EL (cell line): ENCODE results near the gene KIR2DL4.
A peak's percentile ranks its signal among the peaks of the same experiment; 100 is the strongest.
"Not testable (repeated sequence)": the region's sequence is repeated elsewhere in the genome, so short reads cannot be mapped to it uniquely, and the experiment has no call there.

Source experiments
- DNase-seq: peaks from one replicate; pipeline ENCODE4 v3.0.0-alpha.2; 2016

The KIR2DL4 gene

DNA sequence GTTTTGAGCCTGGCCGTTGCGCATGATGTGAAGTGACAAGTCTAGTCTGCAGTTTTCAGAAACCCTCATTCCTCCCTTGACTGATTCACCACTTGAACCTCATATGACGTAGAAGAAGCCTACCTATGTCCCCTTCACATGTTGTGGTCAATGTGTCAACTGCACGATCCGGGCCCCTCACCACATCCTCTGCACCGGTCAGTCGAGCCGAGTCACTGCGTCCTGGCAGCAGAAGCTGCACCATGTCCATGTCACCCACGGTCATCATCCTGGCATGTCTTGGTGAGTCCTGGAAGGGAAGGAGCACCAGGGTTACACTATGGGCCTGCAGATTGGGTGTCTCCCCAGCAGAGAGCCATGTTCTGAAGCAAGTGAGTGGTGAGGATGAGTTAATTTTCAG lies at the start of gene KIR2DL4:
Gene KIR2DL4 (plus strand): TSS at position 201 of the 400 bp plus-strand sequence. CDS start 42 bp downstream, at position 243.
- DNase-seq = no peak

DNA sequence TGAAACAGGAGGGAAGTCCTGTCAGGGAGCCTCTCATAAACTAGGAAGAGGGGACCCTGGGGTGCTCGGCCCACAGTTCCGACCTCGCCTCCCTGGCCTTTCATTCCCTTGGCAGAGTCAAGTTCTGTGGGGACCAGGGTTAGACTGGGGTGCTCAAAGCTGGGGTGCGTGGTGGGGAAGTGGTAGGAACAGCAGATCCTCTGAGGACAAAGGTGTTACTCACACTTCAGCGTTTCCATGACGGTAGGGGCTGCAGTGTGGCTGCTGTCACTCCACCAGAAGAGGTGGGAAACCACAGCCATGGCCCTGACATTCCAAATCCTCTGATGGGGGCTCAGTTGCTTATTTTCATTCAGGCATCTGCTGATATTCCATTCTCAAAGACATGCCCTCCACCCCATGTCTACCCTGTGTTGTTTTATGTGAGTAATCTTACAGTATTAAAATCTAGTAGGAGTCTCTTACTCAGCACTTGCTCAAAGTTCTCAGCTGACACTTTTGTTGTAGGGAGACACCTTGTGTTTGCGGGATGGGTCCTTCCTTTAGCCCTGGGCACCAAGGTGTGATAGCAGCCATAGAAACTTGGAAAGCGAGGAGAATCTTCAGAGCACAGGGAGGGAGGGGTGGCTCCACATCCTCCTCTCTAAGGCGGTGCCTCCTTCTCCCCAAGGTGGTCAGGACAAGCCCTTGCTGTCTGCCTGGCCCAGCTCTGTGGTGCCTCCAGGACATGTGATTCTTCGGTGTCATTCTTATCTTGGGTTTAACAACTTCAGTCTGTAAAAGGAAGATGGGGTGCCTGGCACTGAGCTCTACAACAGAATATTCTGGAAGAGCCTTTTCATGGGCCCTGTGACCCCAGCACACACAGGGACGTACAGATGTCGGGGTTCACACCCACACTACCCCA lies 47.0 kb upstream of the KIR2DL4 start:
- not testable (repeated sequence) for DNase-seq

DNA sequence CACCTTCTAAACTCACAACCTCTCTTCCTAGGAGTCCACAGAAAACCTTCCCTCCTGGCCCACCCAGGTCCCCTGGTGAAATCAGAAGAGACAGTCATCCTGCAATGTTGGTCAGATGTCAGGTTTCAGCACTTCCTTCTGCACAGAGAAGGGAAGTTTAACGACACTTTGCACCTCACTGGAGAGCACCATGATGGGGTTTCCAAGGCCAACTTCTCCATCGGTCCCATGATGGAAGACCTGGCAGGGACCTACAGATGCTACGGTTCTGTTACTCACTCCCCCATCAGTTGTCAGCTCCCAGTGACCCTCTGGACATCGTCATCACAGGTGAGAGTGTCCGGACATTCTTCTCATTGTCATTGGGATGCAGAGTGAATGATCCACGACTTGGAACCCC lies 44.8 kb upstream of the KIR2DL4 start:
- DNase-seq = not testable (repeated sequence)

DNA sequence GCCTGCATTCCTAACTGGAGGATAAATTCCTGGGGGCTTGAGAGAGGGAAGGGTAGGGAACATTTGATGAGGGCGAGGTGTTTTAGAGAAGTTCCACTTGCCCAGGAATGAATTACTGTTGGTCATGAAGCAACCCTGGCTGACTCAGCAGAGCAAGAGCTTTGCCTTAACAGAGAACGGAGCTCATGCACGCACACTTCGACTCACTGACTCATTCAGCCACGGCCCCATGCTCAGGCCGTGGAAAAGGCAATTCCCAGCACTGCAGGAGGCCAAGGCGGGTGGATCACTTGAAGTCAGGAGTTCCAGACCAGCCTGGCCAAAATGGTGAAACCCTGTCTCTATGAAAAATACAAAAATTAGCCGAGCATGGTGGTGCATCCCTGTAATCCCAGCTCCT lies 39.2 kb upstream of the KIR2DL4 start:
- DNase-seq = not testable (repeated sequence)

DNA sequence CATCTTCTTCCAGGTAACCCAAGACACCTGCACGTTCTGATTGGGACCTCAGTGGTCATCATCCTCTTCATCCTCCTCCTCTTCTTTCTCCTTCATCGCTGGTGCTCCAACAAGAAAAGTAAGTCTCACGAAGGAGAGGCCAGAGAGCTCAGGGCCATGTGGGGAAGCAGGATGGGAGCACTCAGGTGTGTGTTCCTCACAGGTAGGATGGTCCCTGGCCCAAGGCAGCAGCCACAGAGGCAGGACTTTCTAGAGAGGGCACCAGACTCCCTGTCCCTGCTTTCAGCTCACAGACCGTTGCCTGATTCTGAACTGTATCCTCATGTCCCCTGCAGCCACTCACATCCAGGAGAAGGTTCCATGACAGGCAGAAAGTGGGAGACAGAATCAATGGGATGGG lies 36.9 kb upstream of the KIR2DL4 start:
- not testable (repeated sequence) for DNase-seq

DNA sequence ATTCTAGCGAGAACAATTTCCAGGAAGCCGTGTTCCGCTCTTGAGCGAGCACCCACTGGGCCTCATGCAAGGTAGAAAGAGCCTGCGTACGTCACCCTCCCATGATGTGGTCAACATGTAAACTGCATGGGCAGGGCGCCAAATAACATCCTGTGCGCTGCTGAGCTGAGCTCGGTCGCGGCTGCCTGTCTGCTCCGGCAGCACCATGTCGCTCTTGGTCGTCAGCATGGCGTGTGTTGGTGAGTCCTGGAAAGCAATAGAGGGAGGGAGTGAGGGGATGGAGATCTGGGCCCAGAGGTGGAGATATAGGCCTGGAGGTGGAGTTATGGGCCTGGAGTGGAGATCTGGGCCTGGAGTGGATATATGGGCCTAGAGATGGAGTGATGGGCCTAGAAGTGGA lies 33.8 kb upstream of the KIR2DL4 start, which contains the start of gene KIR2DL1:
Gene KIR2DL1 (plus strand): TSS at position 148 of the 400 bp plus-strand sequence. CDS start 58 bp downstream, at position 206.
- DNase-seq = not testable (repeated sequence)

DNA sequence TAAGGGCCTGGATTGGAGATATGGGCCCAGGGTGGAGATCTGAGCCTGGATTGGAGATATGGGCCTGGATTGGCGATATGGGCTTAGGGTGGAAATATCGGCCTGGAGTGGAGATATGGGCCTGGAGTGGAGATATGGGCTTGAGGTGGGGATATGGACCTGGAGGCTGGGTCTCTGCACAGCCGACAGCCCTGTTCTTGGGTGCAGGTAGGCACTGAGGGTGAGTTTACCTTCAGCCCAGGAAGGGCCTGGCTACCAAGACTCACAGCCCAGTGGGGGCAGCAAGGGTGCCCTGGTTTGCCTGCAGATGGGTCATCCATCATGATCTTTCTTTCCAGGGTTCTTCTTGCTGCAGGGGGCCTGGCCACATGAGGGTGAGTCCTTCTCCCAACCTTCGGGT lies 32.9 kb upstream of the KIR2DL4 start:
- not testable (repeated sequence) for DNase-seq

DNA sequence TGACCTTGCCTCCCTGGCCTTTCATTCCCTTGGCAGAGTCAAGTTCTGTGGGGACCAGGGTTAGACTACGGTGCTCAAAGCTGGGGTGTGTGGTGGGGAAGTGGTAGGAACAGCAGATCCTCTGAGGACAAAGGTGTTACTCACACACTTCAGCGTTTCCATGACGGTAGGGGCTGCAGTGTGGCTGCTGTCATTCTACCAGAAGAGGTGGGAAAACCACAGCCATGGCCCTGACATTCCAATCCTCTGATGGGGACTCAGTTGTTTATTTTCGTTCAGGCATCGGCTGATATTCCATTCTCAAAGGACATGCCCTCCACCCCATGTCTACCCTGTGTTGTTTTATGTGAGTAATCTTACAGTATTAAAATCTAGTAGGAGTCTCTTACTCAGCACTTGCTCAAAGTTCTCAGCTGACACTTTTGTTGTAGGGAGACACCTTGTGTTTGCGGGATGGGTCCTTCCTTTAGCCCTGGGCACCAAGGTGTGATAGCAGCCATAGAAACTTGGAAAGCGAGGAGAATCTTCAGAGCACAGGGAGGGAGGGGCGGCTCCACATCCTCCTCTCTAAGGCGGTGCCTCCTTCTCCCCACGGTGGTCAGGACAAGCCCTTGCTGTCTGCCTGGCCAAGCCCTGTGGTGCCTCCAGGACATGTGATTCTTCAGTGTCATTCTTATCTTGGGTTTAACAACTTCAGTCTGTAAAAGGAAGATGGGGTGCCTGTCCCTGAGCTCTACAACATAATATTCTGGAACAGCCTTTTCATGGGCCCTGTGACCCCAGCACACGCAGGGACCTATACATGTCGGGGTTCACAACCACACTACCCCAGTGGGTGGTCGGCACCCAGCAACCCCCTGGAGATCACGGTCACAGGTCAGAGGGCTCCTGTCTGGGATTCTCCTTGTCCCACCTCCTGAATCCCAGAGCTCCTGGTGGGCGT lies 32.1 kb upstream of the KIR2DL4 start:
- peak; percentile 6 for DNase-seq

DNA sequence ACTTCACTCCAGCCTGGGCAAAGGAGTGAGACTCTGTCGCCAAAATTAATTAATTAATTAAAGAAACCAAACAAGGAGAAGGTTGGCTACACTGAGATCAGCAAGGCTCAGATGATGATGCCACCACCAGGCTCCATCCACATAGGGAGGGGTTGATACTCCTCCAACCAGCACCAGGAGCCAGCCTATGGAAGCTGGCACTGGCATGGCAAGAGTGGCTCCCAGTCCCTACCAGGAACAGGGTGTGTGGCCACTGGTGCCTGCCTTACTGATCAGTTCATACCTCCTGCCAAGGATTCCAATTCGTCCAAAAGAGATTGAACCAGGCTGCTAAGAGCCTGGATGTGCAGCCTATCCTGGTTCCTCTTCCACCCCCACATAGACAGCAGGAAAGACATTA lies 30.7 kb upstream of the KIR2DL4 start:
- DNase-seq = not testable (repeated sequence)

DNA sequence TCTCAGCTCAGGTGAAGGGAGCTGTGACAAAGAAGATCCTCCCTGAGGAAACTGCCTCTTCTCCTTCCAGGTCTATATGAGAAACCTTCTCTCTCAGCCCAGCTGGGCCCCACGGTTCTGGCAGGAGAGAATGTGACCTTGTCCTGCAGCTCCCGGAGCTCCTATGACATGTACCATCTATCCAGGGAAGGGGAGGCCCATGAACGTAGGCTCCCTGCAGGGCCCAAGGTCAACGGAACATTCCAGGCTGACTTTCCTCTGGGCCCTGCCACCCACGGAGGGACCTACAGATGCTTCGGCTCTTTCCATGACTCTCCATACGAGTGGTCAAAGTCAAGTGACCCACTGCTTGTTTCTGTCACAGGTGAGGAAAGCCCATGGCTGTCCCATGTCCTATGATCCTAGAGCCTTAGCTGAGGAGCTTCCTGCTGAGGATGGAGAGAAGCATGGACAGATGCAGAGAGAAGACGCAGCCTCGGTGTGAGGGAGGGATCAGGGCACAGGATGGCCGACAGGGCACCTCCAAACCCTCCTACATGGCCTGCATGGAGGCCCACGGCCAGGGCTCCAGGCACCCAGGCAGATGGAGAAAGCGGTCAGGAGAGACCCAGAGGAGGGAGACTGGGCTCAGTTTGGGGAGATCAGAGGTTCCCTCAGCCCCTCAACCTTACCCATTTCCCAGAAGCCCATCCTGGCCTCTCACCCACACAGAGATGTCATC lies 28.2 kb upstream of the KIR2DL4 start:
- DNase-seq = not testable (repeated sequence)

DNA sequence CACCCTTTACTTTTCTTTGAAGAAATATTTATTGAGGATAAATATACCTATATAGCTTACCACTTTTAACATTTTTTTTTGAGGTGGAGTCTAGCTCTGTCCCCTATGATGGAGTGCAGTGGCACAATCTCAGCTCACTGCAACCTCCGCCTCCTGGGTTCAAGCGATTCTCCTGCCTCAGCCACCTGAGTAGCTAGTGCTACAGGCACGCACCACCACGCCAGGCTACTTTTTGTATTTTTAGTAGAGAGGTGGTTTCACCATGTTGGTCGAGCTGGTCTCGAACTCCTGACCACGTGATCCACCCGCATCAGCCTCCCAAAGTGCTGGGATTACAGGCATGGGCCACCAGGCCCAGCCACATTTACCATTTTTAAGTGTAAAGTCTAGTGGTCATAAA lies 27.6 kb upstream of the KIR2DL4 start:
- not testable (repeated sequence) for DNase-seq

DNA sequence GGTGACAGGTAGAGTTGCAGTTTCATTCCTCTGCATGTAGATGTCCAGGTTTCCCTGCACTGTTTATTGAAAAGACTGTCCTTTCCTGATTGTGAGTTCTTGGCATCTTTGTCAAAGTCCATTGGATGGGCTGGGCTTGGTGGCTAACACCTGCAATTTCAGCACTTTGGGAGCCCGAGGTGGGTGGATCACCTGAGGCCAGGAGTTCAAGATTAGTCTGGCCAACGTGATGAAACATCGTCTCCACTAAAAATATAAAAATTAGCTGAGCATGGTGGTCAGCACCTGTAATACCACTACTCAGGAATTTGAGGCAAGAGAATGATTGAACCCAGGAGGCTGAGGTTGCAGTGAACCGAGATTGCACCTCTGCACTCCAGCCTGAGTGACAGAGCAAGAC lies 25.6 kb upstream of the KIR2DL4 start:
- DNase-seq = not testable (repeated sequence)

DNA sequence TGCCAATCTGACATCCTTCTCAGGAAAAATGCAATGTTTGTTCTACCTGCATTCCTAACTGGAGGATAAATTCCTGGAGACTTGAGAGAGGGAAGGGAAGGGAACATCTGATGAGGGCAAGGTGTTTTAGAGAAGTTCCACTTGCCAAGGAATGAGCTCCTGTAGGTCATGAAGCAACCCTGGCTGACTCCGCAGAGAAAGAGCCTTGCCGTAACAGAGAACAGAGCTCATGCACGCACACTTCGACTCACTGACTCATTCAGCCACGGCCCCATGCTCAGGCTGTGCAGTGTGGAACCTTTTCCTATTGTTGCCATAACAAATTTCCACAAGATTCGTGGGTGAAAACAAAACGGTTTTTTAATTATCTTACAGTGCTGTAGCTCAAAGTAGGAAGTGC lies 24.5 kb upstream of the KIR2DL4 start:
- DNase-seq = not testable (repeated sequence)

DNA sequence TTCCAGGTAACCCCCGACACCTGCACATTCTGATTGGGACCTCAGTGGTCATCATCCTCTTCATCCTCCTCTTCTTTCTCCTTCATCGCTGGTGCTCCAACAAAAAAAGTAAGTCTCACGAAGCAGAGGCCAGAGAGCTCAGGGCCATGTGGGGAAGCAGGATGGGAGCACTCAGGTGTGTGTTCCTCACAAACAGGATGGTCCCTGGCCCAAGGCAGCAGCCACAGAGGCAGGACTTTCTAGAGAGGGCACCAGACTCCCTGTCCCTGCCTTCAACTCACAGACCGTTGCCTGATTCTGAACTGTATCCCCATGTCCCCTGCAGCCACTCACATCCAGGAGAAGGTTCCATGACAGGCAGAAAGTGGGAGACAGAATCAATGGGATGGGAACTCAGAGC lies 20.5 kb upstream of the KIR2DL4 start:
- not testable (repeated sequence) for DNase-seq

DNA sequence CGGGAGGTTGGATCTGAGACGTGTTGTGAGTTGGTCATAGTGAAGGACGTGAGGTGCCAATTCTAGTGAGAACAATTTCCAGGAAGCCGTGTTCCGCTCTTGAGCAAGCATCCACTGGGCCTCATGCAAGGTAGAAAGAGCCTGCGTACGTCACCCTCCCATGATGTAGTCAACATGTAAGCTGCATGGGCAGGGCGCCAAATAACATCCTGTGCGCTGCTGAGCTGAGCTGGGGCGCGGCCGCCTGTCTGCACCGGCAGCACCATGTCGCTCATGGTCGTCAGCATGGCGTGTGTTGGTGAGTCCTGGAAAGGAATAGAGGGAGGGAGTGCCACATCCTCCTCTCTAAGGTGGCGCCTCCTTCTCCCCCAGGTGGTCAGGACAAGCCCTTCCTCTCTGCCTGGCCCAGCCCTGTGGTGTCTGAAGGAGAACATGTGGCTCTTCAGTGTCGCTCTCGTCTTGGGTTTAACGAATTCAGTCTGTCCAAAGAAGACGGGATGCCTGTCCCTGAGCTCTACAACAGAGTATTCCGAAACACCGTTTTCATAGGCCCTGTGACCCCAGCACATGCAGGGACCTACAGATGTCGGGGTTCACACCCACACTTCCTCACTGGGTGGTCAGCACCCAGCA lies 17.2 kb upstream of the KIR2DL4 start:
- DNase-seq = not testable (repeated sequence)

DNA sequence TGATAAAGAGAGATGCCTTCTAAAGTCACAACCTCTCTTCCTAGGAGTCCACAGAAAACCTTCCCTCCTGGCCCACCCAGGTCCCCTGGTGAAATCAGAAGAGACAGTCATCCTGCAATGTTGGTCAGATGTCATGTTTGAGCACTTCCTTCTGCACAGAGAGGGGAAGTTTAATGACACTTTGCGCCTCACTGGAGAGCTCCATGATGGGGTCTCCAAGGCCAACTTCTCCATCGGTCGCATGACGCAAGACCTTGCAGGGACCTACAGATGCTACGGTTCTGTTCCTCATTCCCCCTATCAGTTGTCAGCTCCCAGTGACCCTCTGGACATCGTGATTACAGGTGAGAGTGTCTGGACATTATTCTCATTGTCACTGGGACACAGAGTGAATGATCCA lies 15.3 kb upstream of the KIR2DL4 start:
- DNase-seq = not testable (repeated sequence)

DNA sequence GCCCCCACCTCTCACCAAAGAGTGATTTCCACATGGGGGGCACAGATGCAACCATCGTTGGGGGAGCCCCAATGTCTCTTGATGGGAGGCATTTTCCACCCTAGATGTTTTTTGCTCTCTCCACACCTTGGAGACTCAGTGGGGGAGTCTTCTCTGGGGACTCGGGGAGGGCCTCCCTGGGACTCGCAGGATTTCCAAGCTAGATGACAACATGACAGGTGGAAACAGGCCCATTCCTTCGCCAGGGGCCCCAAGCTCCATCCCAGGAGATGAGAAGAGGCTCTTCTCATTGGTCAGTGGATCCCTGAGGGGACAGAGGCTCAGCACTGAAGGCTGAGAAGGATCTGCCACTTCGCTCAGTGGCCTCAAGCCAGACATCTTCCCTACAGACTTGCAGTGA lies 12.7 kb upstream of the KIR2DL4 start:
- DNase-seq = no peak

DNA sequence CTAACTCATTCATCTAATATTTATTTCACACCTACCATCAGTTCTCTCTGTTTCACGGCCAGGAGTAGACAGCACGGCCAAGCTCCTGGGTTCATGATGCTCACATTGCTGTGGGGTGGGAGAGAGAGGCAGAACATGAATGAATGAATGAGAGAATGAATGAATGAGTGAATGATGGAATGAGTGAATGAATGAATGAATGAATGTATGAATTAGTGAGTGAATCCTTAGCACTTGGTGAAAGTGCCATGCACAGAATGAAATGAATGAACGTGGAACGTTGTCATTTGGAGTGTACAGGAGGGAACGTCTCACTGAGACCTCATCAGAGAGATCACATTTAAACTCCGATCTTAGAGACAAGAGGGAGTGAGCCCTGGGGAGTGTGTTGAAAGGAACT lies 11.9 kb upstream of the KIR2DL4 start:
- no peak for DNase-seq

DNA sequence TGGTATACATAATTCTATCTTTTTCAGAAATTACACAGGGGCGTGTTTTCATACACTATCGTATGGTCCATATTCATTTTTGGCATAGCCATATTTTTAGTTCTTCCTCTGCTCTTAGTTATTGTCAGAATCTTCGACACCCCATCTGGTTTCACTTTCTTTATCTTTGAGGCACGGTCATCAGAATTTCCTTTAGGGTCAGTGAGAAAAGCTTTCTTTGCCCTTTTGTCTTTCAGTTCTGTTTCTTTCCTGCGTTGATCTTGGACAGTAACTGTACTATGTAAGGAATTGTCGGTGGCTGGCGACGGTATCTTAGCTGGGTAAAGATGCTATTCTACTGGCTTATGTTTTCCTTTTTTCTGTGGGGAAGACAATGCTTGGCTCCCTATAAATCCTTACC lies 10.6 kb upstream of the KIR2DL4 start:
- DNase-seq = no peak

DNA sequence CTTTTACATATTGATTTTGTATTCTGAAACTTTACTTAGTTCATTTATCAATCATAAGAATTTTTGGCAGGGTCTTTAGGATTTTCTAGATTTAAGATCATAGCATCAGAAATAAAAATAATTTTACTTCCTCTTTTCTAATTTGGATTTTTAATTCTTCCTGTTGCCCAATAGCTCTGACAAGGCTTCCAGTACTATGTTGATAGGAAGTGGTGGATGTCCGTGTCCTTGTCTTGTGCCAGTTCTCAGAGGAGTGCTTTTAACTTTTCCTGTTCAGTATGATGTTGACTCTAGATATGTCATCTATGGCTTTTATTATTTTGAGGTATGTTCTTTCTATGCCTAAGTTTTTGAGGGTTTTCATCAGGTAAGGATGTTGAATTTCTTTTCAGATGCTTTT lies 7.7 kb upstream of the KIR2DL4 start:
- no peak for DNase-seq

DNA sequence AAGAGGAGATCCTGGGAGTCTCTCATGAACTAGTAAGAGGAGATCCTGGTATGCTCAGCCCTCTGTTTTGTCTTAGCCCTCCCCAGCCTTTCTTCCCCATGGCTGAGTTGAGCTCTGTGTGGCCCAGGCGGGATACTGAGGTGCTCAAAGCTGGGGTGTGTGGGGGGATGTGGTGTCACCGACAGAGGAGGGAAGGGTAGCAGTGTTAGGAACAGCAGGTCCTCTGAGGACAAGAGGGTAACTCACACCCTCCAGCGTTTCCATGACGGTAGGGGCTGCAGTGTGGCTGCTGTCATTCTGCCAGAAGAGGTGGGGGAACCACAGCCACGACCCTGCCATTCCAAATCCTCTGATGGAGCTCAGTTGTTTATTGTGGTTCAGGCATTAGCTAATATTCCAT lies 691 bp downstream of the KIR2DL4 start:
- no peak for DNase-seq

DNA sequence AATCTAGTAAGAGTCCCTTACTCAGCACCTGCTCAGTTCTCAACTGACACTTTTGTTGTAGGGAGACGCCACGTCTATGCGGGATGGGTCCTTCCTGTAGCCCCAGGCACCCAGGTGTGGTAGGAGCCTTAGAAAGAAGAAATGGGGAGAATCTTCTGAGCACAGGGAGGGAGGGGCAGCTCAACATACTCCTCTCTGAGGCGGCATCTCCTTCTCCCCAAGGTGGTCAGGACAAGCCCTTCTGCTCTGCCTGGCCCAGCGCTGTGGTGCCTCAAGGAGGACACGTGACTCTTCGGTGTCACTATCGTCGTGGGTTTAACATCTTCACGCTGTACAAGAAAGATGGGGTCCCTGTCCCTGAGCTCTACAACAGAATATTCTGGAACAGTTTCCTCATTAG lies 1.2 kb downstream of the KIR2DL4 start:
- no peak for DNase-seq
